PC-3 (cell line): ENCODE data around the gene TMEM170B.

Experiments
- EZH2phosphoT487 ChIP-seq: fragments of 300-600 bp; sonication (generic); IDR thresholded peaks from 2 replicates; pipeline ENCODE4 v1.6.1; 2018; ENCODE audit warnings: mild to moderate bottlenecking, antibody characterized with exemption, low read length, borderline replicate concordance
- TF ChIP-seq, protein P1 (sequence below): fragments of 300-600 bp; sonication (generic); conservative IDR thresholded peaks from 2 replicates; pipeline ENCODE4 v1.5.1; 2017; ENCODE audit warnings: antibody characterized with exemption, low read depth, mild to moderate bottlenecking, low read length

DNA sequence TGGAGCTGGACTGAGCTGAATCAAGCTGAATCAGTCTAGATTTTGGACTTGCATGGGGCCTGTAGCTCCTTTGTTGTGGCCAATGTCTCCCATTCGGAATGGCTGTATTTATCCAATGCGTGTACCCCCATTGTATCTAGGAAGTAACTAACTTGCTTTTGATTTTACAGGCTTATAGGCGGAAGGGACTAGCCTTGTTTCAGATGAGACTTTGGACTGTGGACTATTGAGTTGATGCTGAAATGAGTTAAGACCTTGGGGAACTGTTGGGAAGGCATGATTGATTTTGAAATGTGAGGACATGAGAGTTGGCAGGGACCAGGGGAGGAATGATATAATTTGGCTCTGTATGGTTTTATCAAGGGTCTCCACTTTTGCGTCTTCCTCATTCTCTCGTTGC, 3.0 kb upstream of the TMEM170B start:
- TF ChIP-seq EZH2phosphoT487, result no peak
- TF ChIP-seq, protein P1, sequence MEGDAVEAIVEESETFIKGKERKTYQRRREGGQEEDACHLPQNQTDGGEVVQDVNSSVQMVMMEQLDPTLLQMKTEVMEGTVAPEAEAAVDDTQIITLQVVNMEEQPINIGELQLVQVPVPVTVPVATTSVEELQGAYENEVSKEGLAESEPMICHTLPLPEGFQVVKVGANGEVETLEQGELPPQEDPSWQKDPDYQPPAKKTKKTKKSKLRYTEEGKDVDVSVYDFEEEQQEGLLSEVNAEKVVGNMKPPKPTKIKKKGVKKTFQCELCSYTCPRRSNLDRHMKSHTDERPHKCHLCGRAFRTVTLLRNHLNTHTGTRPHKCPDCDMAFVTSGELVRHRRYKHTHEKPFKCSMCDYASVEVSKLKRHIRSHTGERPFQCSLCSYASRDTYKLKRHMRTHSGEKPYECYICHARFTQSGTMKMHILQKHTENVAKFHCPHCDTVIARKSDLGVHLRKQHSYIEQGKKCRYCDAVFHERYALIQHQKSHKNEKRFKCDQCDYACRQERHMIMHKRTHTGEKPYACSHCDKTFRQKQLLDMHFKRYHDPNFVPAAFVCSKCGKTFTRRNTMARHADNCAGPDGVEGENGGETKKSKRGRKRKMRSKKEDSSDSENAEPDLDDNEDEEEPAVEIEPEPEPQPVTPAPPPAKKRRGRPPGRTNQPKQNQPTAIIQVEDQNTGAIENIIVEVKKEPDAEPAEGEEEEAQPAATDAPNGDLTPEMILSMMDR, result no peak
